ENCODE measurements around the gene NSUN2. TPM values are rescaled to one million over a fixed set of nuclear protein-coding genes. Genes with fewer than 3 reads are reported as not detected.
"Not testable (repeated sequence)": the region's sequence is repeated elsewhere in the genome, so short reads cannot be mapped to it uniquely, and the experiment has no call there.

NSUN2 gene
- total RNA-seq, 4 donors from 2014 or later, result 37.7 to 65.8 (median 49.0) TPM

DNA sequence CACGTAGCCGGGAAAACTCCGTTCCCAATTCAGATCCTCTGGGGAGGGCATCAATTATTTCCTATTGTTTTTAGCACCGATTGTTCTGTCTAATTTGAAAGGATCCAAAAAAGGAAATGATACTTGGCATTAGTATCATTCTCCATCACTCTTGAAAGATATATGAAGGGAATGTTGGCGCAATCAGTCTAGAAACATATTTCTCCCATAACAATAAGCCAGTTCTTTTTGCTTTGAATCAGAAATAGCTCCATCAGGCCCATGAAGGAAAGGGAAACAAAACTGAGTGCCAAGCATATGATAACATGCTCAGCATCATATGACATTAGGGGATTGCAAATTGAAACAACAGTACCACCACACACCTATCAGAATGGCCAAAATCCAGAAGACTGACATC lies 40.2 kb upstream of the NSUN2 start:
- H3K4me3 ChIP-seq, result no peak overlapping the region
- 79 to 96% methylated on average over 4 to 5 of the region's 5 CpGs for WGBS, 2 donors
- H3K27me3 ChIP-seq, result no peaks in the 10 kb centered on the region
- intact Hi-C loops (cut with DNase I), result no loop called here
- H3K27ac ChIP-seq, result no peak overlapping the region
- no peak for TF ChIP-seq POLR2A (IDR thresholded peaks at IDR 0.05)
- TF ChIP-seq, protein P1, sequence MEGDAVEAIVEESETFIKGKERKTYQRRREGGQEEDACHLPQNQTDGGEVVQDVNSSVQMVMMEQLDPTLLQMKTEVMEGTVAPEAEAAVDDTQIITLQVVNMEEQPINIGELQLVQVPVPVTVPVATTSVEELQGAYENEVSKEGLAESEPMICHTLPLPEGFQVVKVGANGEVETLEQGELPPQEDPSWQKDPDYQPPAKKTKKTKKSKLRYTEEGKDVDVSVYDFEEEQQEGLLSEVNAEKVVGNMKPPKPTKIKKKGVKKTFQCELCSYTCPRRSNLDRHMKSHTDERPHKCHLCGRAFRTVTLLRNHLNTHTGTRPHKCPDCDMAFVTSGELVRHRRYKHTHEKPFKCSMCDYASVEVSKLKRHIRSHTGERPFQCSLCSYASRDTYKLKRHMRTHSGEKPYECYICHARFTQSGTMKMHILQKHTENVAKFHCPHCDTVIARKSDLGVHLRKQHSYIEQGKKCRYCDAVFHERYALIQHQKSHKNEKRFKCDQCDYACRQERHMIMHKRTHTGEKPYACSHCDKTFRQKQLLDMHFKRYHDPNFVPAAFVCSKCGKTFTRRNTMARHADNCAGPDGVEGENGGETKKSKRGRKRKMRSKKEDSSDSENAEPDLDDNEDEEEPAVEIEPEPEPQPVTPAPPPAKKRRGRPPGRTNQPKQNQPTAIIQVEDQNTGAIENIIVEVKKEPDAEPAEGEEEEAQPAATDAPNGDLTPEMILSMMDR (IDR thresholded peaks at IDR 0.05), result no peak
- DNase-seq, result no peak
- peaks cover 0 to 55% (median 0%) of the 10 kb centered on the region in 3 donors for H3K36me3 ChIP-seq
- no peaks in the 10 kb centered on the region for H3K9me3 ChIP-seq
- H3K4me1 ChIP-seq, result no peaks in the 10 kb centered on the region

DNA sequence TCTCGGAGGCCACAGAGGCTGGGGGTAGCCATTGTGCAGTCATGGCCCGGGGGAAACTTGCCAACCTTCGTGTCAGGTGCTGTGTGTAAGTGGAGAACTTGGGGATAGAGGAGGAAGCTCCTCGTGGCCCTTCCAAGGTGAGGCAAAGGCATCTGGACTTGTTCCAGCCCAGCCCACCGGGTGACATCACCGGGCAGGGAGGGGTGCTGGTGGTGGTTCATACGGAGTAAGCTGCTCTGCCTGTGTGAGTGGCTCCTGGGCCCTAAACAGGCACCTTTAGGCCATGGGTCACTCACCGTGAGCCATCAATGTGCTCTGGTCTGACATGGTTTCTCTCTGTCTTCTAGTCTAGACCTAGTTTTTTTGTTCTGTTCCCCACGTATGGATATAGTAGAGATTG lies 35.9 kb upstream of the NSUN2 start:
- H3K36me3 ChIP-seq, result peaks cover 0 to 88% (median 0%) of the 10 kb centered on the region in 3 donors
- DNase-seq; H3K4me1 ChIP-seq; H3K9me3 ChIP-seq; H3K27me3 ChIP-seq; H3K27ac ChIP-seq; H3K4me3 ChIP-seq; intact Hi-C loops (cut with DNase I): not testable (repeated sequence)
- WGBS, 2 donors, result 81 to 88% methylated on average over 5 of the region's 9 CpGs

DNA sequence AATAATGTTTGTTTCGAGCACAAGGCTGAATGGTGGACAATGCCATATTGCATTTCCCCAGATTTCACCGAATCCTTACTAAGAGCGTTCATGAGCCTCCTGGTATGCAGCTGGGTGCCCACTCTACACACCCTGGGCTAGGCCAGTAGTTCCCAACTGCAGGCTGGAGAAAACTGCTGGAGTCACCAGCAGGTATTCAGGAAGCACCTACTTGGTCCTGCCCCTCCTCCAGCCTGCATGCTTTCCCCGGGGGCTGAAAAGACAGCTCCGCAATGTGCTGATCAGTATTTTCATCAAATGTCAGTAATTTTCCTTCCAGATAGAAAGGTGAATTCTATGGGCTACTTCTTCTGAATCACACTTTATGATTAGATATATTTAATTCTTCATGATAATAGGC lies 34.8 kb upstream of the NSUN2 start:
- intact Hi-C loops (cut with DNase I), result no loop called here
- no peak for DNase-seq
- Histone ChIP-seq H3K4me3 (no peak overlapping the region), H3K27me3 (no peaks in the 10 kb centered on the region), H3K27ac (no peak overlapping the region), H3K4me1 (no peaks in the 10 kb centered on the region), H3K9me3 (no peaks in the 10 kb centered on the region), H3K36me3 (peaks cover 0 to 88% (median 0%) of the 10 kb centered on the region in 3 donors)
- TF ChIP-seq, protein P1 (IDR thresholded peaks at IDR 0.05), result no peak
- no peak for TF ChIP-seq POLR2A (IDR thresholded peaks at IDR 0.05)
- 82 to 98% methylated on average over 4 to 5 of the region's 5 CpGs for WGBS, 2 donors

DNA sequence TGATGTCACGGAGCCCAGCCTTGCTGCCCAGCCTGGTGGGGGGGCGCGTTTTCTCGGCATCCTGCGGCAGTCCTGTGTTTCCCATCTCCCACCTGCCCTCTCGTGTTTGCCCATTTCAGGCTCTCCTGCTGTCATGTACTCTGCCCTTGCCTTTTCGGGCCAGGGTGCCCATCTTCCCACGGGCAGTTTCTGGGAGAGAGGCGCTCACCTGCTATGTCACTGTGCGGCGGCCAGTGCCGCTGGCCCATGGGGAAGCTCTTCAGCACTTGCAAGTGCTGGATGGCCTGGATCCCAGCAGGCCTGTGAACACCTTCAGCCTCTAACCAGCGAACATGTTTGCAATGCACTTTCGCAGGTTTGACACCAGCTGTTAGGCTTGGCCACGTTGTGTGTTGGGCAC lies 33.9 kb upstream of the NSUN2 start:
- no peak for DNase-seq

DNA sequence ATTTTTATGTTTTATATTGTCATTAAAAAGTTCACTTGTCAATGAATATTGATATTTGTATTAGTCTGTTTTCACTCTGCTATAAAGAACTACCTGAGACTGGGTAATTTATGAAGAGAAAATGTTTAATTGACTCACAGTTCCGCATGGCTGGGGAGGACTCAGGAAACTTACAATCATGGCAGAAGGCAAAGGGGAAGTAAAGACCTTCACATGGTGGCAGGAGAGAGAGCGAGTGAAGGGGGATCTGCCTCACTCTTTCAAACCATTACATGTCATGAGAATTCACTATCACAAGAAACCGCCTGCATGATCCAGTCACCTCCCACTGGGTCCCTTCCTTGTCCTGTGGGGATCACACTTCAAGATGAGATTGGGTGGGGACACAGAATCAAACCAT lies 27.8 kb upstream of the NSUN2 start:
- intact Hi-C loops (cut with DNase I), result no loop called here
- Histone ChIP-seq H3K36me3 (peaks cover 10 to 95% (median 18%) of the 10 kb centered on the region in 3 donors), H3K4me1 (no peaks in the 10 kb centered on the region)

More for the DNA sequence above, 33.9 kb upstream of the NSUN2 start:
- no peak for TF ChIP-seq POLR2A (IDR thresholded peaks at IDR 0.05)
- TF ChIP-seq, protein P1 (IDR thresholded peaks at IDR 0.05), result no peak
- intact Hi-C loops (cut with DNase I), result no loop called here
- WGBS, 2 donors, result 96 to 98% methylated on average over 7 to 10 of the region's 15 CpGs
- H3K36me3 ChIP-seq, result peaks cover 0 to 88% (median 0%) of the 10 kb centered on the region in 3 donors
- no peaks in the 10 kb centered on the region for H3K9me3 ChIP-seq
- H3K4me1 ChIP-seq, result no peaks in the 10 kb centered on the region
- H3K27me3 ChIP-seq, result no peaks in the 10 kb centered on the region
- no peak overlapping the region for H3K4me3 ChIP-seq
- H3K27ac ChIP-seq, result no peak overlapping the region

More for the DNA sequence above, 27.8 kb upstream of the NSUN2 start:
- Histone ChIP-seq H3K9me3 (peaks cover 0 to 8% (median 0%) of the 10 kb centered on the region in 3 donors), H3K4me3 (no peak overlapping the region), H3K27ac (no peak overlapping the region), H3K27me3 (no peaks in the 10 kb centered on the region)
- WGBS, 2 donors, result 86 to 92% methylated on average over 3 of the region's 3 CpGs
- no peak for DNase-seq
- no peak for TF ChIP-seq POLR2A (IDR thresholded peaks at IDR 0.05)
- TF ChIP-seq, protein P1 (IDR thresholded peaks at IDR 0.05), result no peak

All from esophagus squamous epithelium (tissue), 5 donors.